ENCODE results near the gene CCND3.

Gene CCND3

DNA sequence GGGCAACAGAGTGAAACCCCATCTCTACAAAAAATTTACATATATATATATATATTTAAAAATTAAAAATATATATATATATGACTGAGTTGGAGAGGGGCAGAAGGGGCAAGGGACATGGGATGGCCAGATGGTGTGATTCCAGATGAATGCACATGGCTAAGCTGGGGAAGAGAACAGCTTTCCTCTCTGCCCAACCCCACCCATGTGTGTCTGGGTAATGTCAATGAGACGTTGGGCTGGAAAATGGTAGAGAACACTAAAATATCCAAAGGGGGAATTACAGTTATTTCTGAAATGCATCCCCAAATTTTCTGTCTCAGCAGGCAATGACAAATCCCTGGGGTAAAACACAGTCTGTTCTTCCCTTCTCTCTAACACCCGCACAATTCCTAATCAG, 31.2 kb upstream of the CCND3 start:
- CTCF ChIA-PET, result interaction anchor here (1.5 to 2.2 kb wide), 2 partner anchors 9 to 186 kb away, joined by 3 to 7 read pairs; no protein-coding TSS in a partner anchor

DNA sequence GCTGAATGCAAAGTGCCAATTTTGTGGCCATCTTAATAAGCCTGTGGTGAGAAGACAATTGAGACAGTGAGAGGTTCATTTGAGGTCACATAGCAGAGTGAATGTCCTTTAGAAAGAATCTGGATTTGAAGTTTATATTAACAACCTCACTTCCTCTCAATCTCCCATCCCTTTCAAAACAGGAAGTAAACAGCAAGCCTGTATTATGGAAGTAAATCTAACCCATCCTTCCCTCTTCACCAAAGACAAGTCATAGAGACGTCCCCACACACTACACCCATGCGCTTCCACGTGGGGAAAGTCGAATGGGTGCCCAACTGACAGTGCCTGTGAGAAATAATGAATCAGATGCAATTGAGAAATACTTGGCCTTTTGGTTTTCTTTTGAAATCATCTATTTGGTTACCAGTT, 28.8 kb upstream of the CCND3 start:
- ChIA-PET CTCF (no interaction called here), POLR2A (no interaction called here)
- TF ChIP-seq CTCF (IDR thresholded peaks at IDR 0.05; ENCODE audit: control extremely low read depth, extremely low read depth, low read depth, missing control alignments), result no peak
- DNase-seq (ENCODE audit: extremely low spot score), result no peak

More for the DNA sequence above, 31.2 kb upstream of the CCND3 start:
- DNase-seq (ENCODE audit: extremely low spot score), result no peak
- POLR2A ChIA-PET, result no interaction called here
- no peak for TF ChIP-seq CTCF (IDR thresholded peaks at IDR 0.05; ENCODE audit: control extremely low read depth, extremely low read depth, low read depth, missing control alignments)

DNA sequence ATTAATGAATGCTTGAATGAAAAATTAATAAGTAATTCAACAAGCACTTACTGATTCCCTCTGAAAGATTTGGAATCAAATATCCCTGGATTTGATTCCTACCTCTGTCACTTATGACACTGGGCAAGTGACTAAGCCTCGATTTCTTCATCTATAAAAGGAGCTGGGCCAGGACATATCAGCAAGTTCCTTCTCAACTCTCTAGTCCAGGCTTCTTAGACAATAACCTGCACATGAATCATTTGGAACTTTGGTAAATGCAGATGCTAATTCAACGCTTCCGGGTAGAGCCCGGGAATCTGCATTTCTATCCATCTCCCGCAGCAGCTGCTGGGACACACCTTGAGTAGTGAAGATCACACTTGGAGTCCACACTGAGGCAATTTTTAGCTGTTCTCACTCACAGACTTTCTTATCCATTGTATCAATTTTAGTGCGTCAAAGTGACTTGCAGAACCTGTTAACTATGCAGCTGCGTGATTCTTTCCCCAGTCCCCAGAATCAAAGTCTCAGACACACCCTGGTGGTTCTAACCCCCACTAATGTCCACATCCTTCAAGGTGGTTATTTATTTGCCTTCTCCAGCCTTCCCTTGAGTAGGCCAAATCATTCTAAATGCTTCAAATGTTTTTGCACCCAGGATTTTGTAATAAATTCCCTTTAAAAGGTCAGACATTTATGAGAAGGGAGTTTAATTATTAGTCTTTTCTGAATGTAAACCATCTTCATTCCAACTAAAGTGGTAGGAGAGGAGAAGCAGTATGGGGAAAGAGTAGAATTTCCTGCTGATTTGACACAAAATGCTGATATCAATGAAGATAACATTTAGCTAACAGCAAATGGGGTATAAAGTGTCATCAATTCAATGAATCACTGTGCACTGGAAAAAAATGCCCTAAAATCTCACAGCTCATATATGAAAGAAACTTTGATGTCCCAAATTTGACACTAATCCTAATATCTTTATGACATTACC, 26.0 kb upstream of the CCND3 start:
- ChIA-PET CTCF (interaction anchor here (1.1 to 1.4 kb wide), 3 partner anchors 20 to 58 kb away, joined by 3 to 4 read pairs (median 3); no protein-coding TSS in a partner anchor), POLR2A (interaction anchor here (0.6 kb wide), 1 partner anchor 17 kb away, joined by 3 read pairs; no protein-coding TSS in a partner anchor)
- TF ChIP-seq CTCF (IDR thresholded peaks at IDR 0.05; ENCODE audit: control extremely low read depth, extremely low read depth, low read depth, missing control alignments), result no peak
- no peak for DNase-seq (ENCODE audit: extremely low spot score)

DNA sequence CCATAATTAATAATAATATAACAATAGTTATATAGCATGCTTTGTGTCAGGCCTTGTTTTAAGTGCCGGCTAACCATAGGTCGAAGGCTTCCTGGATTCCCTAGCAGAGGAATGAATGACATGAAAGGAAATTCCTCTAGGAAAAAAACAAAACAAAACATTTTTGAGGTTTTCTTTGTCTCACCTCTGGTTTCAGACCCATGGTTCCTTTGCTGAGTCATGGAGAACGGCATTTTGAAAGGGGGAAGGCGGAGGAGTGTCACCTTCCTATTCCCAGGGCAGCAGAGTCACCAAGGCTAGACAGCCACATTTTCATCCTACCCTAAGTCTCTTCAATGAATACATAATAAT, 25.3 kb upstream of the CCND3 start:
- no peak for DNase-seq (ENCODE audit: extremely low spot score)
- no peak for TF ChIP-seq CTCF (IDR thresholded peaks at IDR 0.05; ENCODE audit: control extremely low read depth, extremely low read depth, low read depth, missing control alignments)
- POLR2A ChIA-PET, result no interaction called here
- CTCF ChIA-PET, result no interaction called here

- DNase-seq (ENCODE audit: extremely low spot score), result no peak
- CTCF ChIA-PET, result interaction anchor here (0.7 to 1.5 kb wide), 3 partner anchors 20 to 66 kb away, joined by 3 read pairs; no protein-coding TSS in a partner anchor
- POLR2A ChIA-PET, result no interaction called here
- TF ChIP-seq CTCF (IDR thresholded peaks at IDR 0.05; ENCODE audit: control extremely low read depth, extremely low read depth, low read depth, missing control alignments), result no peak
Observed at GRCh38 chr6:41966214-41966920, 24.8 kb upstream of the CCND3 start.

GRCh38 chr6:41965429-41966213, 24.0 kb upstream of the CCND3 start:
- ChIA-PET POLR2A (no interaction called here), CTCF (interaction anchor here (0.7 to 1.5 kb wide), 3 partner anchors 21 to 67 kb away, joined by 3 read pairs; no protein-coding TSS in a partner anchor)
- no peak for DNase-seq (ENCODE audit: extremely low spot score)
- no peak for TF ChIP-seq CTCF (IDR thresholded peaks at IDR 0.05; ENCODE audit: control extremely low read depth, extremely low read depth, low read depth, missing control alignments)
